Breast epithelium (tissue), 3 donors: ENCODE measurements around the gene C1R.

Experiments
- CTCF ChIP-seq, 3 donors: fragments of 450-650 bp; IDR thresholded peaks; one replicate each; pipeline ENCODE4 v1.5.1; 2016 to 2017; ENCODE audit warnings: antibody characterized with exemption in 3 of 3, mild to moderate bottlenecking in 3 of 3, moderate library complexity in 3 of 3
- POLR2A ChIP-seq: fragments of 450-650 bp; IDR thresholded peaks from one replicate; pipeline ENCODE4 v1.6.1; 2016; ENCODE audit warnings: antibody characterized with exemption, mild to moderate bottlenecking, moderate library complexity
- POLR2AphosphoS5 ChIP-seq, 3 donors: sonication (generic); formaldehyde crosslinking; IDR thresholded peaks; one replicate each; pipeline ENCODE4 v1.6.1; 2017; ENCODE audit warnings: antibody characterized with exemption in 3 of 3

- TF ChIP-seq CTCF (IDR thresholded peaks at IDR 0.05) (peak; percentile 60 to 86 (median 81)), POLR2AphosphoS5 (IDR thresholded peaks at IDR 0.05) (peak; percentile 86 to 98 (median 98)), POLR2A (peak; percentile 63)
These were observed 31.8 kb downstream of the C1R start, which contains the start of gene C1S for GRCh38 chr12:7060353-7060954.
